HUES48 (cell line): ENCODE measurements around the gene C2CD2.
"Not testable (repeated sequence)": the region's sequence is repeated elsewhere in the genome, so short reads cannot be mapped to it uniquely, and the experiment has no call there.

Experiments used
- H3K27ac ChIP-seq: one replicate; pipeline ENCODE4 v1.7.0; 2013; ENCODE audit warnings: low read depth, low read length, inconsistent platforms
- H3K27me3 ChIP-seq: 2 replicates; pipeline ENCODE4 v1.6.1; 2013; ENCODE audit warnings: mild to moderate bottlenecking, low read length; ENCODE audit not compliant: control insufficient read depth, insufficient read depth
- H3K36me3 ChIP-seq: 2 replicates; pipeline ENCODE4 v1.6.1; 2013; ENCODE audit warnings: low read length; ENCODE audit not compliant: control insufficient read depth, insufficient read depth
- H3K4me1 ChIP-seq: 2 replicates; pipeline ENCODE4 v1.6.1; 2013; ENCODE audit warnings: mild to moderate bottlenecking, low read length; ENCODE audit not compliant: control insufficient read depth, insufficient read depth
- H3K4me3 ChIP-seq: 2 replicates; pipeline ENCODE4 v1.5.1; 2013; ENCODE audit warnings: mild to moderate bottlenecking, low read depth, low read length
- H3K9ac ChIP-seq: 2 replicates; pipeline ENCODE4 v1.6.1; 2013; ENCODE audit warnings: mild to moderate bottlenecking, low read depth, low read length, moderate library complexity
- H3K9me3 ChIP-seq: 2 replicates; pipeline ENCODE4 v1.6.1; 2013; ENCODE audit warnings: low read length; ENCODE audit not compliant: control insufficient read depth, insufficient read depth

Gene C2CD2

GRCh38 chr21:41966041-41966833, 12.4 kb upstream of the C2CD2 start:
- Histone ChIP-seq H3K36me3 (no peaks in the 10 kb centered on the region), H3K9me3 (no peaks in the 10 kb centered on the region), H3K9ac (no peak overlapping the region), H3K27me3 (no peaks in the 10 kb centered on the region), H3K4me3 (no peak overlapping the region), H3K27ac (no peak overlapping the region), H3K4me1 (peaks cover 7% of the 10 kb centered on the region; the same call in 1 of the 2 replicates)

- Histone ChIP-seq H3K27ac (no peak overlapping the region), H3K4me3 (no peak overlapping the region), H3K27me3 (no peaks in the 10 kb centered on the region)
These were observed 11.7 kb upstream of the C2CD2 start for GRCh38 chr21:41965461-41966013.

DNA sequence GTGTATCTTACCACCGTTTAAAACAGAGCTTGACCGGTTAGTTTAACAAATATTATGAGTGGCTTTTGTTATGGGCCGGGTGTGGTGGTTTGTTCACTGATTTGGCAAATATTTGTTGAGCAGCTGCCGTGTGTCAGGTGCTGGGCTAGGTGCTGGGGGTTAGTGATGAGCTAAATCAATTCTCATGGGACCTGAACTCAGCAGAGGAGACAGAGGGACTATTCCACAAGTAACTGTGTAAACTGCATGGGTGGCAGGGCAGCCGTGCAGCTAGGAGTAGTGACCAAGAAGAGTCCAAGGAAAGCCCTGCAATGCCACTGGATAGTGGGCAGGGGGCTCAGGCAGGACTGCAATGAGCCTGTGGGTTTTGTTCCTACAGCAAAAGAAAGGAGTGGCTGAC, 11.2 kb upstream of the C2CD2 start:
- Histone ChIP-seq H3K27me3 (no peaks in the 10 kb centered on the region), H3K4me3 (no peak overlapping the region), H3K9ac (no peak overlapping the region), H3K36me3 (no peaks in the 10 kb centered on the region), H3K27ac (no peak overlapping the region), H3K9me3 (no peaks in the 10 kb centered on the region), H3K4me1 (peaks cover 7% of the 10 kb centered on the region; the same call in 1 of the 2 replicates)

More at GRCh38 chr21:41965461-41966013, 11.7 kb upstream of the C2CD2 start:
- Histone ChIP-seq H3K36me3 (no peaks in the 10 kb centered on the region), H3K9ac (no peak overlapping the region), H3K4me1 (peaks cover 7% of the 10 kb centered on the region; the same call in 1 of the 2 replicates), H3K9me3 (no peaks in the 10 kb centered on the region)

GRCh38 chr21:41964171-41964570, 10.4 kb upstream of the C2CD2 start:
- Histone ChIP-seq H3K9ac (no peak overlapping the region), H3K27ac (no peak overlapping the region), H3K4me1 (peaks cover 7% of the 10 kb centered on the region; the same call in 1 of the 2 replicates), H3K9me3 (no peaks in the 10 kb centered on the region), H3K4me3 (no peak overlapping the region), H3K27me3 (no peaks in the 10 kb centered on the region), H3K36me3 (no peaks in the 10 kb centered on the region)

DNA sequence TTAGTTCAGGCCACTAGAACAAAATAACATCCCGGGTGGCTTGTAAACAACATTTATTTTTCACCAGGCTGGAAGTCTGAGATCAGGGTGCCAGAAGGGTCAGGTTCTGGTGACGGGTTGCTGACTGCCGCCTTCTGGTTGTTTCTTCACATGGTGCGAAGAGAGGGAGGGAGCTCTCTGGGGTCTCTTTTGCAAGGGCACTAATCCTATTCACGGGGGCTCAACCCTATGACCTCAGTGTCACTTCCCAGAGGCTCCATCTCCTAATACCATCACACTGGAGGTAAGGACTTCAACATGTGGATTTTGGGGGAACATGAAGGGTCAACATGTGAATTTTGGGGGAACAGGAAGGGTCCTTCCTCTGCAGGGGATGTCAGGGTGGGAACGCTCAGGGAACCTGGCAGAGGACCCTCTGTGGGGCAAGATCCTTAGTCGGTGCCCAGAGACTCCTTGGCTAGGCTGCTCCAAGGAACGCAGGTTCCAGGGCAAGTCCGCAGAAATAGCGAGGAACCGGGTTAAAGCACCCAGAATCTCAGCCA, 8.7 kb upstream of the C2CD2 start:
- Histone ChIP-seq H3K9me3 (no peaks in the 10 kb centered on the region), H3K4me3 (no peak overlapping the region), H3K9ac (no peak overlapping the region), H3K27me3 (no peaks in the 10 kb centered on the region), H3K4me1 (no peaks in the 10 kb centered on the region), H3K36me3 (no peaks in the 10 kb centered on the region), H3K27ac (no peak overlapping the region)

DNA sequence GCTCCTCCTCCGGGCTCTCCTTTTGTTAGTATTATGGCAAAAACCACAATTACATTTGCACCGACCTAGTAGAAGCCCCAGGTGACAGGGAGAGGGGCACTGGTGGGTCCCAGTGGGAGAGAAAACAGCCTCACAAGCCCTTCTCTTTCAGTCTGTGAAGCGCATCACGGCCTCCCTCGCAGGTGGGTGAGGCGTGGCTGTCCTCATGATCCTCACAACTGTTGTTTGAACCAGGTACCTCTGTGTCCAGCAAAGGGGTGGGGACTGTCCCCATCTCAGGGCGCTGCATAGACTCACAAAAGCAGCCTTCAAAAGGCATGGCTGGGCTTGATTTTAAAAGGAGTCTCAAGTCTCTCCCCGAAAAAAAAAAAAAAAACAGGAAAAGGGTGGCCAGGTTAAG, 7.9 kb upstream of the C2CD2 start:
- no peaks in the 10 kb centered on the region for H3K4me1 ChIP-seq

DNA sequence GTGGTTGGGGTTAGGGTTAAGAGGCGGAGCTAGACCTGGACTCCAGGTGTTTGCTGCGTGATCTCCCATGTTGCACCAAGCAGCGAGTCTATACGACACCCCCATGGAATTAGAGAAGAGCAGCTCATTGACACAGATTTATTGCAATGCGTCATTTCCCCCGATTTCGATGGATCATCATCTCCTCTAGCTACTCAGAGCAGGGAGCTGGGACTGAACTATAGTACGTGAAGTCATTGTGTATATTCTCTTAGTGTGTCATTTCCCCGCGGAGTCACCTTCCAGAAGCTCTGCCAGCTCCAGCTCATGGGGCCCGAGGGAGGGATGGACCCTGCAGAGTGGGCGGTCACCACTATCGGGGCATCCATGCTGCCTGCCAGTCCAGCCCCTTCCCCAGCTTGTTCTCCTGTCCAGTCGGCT, 7.5 kb upstream of the C2CD2 start:
- no peaks in the 10 kb centered on the region for H3K36me3 ChIP-seq
- no peaks in the 10 kb centered on the region for H3K27me3 ChIP-seq
- no peaks in the 10 kb centered on the region for H3K4me1 ChIP-seq
- no peaks in the 10 kb centered on the region for H3K9me3 ChIP-seq
- H3K4me3 ChIP-seq: no peak overlapping the region
- no peak overlapping the region for H3K27ac ChIP-seq
- no peak overlapping the region for H3K9ac ChIP-seq

More for the DNA sequence above, 7.9 kb upstream of the C2CD2 start:
- Histone ChIP-seq H3K36me3 (no peaks in the 10 kb centered on the region), H3K9ac (no peak overlapping the region), H3K27me3 (no peaks in the 10 kb centered on the region), H3K27ac (no peak overlapping the region), H3K4me3 (no peak overlapping the region), H3K9me3 (no peaks in the 10 kb centered on the region)

DNA sequence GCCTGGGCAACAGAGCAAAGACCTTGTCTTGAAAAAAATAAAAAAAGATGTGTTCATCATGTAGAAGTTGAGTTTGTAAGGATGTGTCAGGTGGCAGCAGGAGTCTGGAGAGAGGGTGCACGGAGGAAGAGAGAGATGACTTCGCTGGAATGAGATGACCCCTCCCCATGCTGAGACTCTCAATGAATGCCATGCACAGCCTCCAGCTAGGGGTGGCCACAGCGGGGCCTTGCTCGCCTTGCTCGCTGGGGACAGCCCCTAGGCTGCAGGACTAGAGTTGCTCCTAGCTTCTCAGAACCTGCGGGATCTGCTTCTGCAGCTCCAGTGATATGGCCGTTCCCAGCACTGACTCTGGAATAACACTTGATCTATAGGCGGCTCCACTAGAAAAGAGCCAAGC, 6.6 kb upstream of the C2CD2 start:
- H3K9ac ChIP-seq: no peak overlapping the region

GRCh38 chr21:41959697-41960096, 5.9 kb upstream of the C2CD2 start:
- H3K9me3 ChIP-seq, H3K27ac ChIP-seq, H3K9ac ChIP-seq, H3K4me1 ChIP-seq, H3K27me3 ChIP-seq, H3K4me3 ChIP-seq, H3K36me3 ChIP-seq: not testable (repeated sequence)

More for the DNA sequence above, 6.6 kb upstream of the C2CD2 start:
- Histone ChIP-seq H3K36me3 (no peaks in the 10 kb centered on the region), H3K27ac (no peak overlapping the region), H3K9me3 (no peaks in the 10 kb centered on the region), H3K4me1 (no peaks in the 10 kb centered on the region), H3K4me3 (no peak overlapping the region), H3K27me3 (no peaks in the 10 kb centered on the region)

DNA sequence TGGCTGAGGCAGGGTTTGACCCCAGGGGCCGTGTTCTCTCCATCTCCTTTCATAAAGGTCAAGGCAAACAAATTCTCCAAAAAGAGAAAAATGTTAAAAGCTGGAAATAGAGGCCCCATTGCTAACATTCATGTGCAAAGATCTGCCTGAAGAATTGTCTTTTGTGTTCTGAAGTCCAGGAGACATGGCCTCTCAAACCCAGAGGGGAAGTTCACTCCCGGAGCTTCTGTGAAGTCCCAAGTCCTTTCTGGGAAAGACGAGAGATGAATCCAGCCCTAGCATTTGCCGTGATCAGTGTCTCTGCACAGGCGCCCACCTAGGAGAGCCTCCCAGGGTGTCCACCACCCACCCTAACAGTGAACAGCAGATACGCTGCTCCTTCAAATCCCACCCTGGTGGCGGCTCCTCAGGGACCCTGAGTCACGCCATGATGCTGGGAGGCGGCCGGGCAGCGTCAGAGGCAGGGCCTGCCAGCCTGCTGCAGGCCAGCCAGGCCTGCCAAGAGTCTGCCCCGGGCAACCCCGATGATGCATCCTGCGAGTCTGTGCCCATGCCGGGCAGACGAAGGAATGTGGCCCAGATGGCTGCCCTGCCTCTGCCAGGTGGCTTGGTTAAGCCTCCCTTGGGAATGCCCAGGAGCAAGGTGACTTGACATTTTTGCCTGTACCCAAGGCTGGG, 5.2 kb upstream of the C2CD2 start:
- Histone ChIP-seq H3K9ac (no peak overlapping the region), H3K4me1 (no peaks in the 10 kb centered on the region), H3K27ac (no peak overlapping the region), H3K4me3 (no peak overlapping the region), H3K27me3 (no peaks in the 10 kb centered on the region), H3K36me3 (no peaks in the 10 kb centered on the region), H3K9me3 (no peaks in the 10 kb centered on the region)
